Breast epithelium (tissue), 3 donors: ENCODE data around the gene FRMD4A.

Source experiments
- POLR2A ChIP-seq: fragments of 450-650 bp; IDR thresholded peaks from one replicate; pipeline ENCODE4 v1.6.1; 2016; ENCODE audit warnings: antibody characterized with exemption, mild to moderate bottlenecking, moderate library complexity
- POLR2AphosphoS5 ChIP-seq, 3 donors: sonication (generic); formaldehyde crosslinking; IDR thresholded peaks; one replicate each; pipeline ENCODE4 v1.6.1; 2017; ENCODE audit warnings: antibody characterized with exemption in 3 of 3
- TF ChIP-seq, protein P1 (sequence below), 3 donors: fragments of 450-650 bp; IDR thresholded peaks; one replicate each; pipeline ENCODE4 v1.5.1; 2016 to 2017; ENCODE audit warnings: antibody characterized with exemption in 3 of 3, mild to moderate bottlenecking in 3 of 3, moderate library complexity in 3 of 3

- TF ChIP-seq, protein P1, sequence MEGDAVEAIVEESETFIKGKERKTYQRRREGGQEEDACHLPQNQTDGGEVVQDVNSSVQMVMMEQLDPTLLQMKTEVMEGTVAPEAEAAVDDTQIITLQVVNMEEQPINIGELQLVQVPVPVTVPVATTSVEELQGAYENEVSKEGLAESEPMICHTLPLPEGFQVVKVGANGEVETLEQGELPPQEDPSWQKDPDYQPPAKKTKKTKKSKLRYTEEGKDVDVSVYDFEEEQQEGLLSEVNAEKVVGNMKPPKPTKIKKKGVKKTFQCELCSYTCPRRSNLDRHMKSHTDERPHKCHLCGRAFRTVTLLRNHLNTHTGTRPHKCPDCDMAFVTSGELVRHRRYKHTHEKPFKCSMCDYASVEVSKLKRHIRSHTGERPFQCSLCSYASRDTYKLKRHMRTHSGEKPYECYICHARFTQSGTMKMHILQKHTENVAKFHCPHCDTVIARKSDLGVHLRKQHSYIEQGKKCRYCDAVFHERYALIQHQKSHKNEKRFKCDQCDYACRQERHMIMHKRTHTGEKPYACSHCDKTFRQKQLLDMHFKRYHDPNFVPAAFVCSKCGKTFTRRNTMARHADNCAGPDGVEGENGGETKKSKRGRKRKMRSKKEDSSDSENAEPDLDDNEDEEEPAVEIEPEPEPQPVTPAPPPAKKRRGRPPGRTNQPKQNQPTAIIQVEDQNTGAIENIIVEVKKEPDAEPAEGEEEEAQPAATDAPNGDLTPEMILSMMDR (IDR thresholded peaks at IDR 0.05) = no peak
- TF ChIP-seq POLR2AphosphoS5 (IDR thresholded peaks at IDR 0.05) (no peak), POLR2A (no peak)
Measured at GRCh38 chr10:14261336-14261735, 69.4 kb downstream of the FRMD4A start.
